HG02610 (cell line): ENCODE results near the gene AKT2.

ENCODE experiments used
- ATAC-seq: cut with Tn5 transposase; IDR thresholded peaks from one replicate; pipeline ENCODE4 v1.9.1; 2021; ENCODE audit warnings: mild to moderate bottlenecking, moderate library complexity; ENCODE audit not compliant: unreplicated experiment

The AKT2 gene

GRCh38 chr19:40274585-40275544, 10.3 kb downstream of the AKT2 start:
- no peak for ATAC-seq

- ATAC-seq, result no peak
These were observed 11.4 kb downstream of the AKT2 start for GRCh38 chr19:40273469-40274360.

GRCh38 chr19:40272261-40272660, 12.9 kb downstream of the AKT2 start:
- ATAC-seq, result no peak

GRCh38 chr19:40271706-40272105, 13.4 kb downstream of the AKT2 start:
- no peak for ATAC-seq

- ATAC-seq, result no peak
These were observed 14.6 kb downstream of the AKT2 start for GRCh38 chr19:40270362-40271089.

- ATAC-seq, result no peak
These were observed 15.8 kb downstream of the AKT2 start for GRCh38 chr19:40269216-40269940.

GRCh38 chr19:40267601-40267997, 17.5 kb downstream of the AKT2 start:
- no peak for ATAC-seq

- ATAC-seq, result no peak
These were observed 18.1 kb downstream of the AKT2 start for GRCh38 chr19:40266912-40267600.

GRCh38 chr19:40266119-40266518, 19.0 kb downstream of the AKT2 start:
- ATAC-seq, result no peak

GRCh38 chr19:40265763-40266099, 19.4 kb downstream of the AKT2 start:
- ATAC-seq, result no peak

GRCh38 chr19:40265055-40265762, 19.9 kb downstream of the AKT2 start:
- no peak for ATAC-seq

GRCh38 chr19:40264314-40265054, 20.7 kb downstream of the AKT2 start:
- no peak for ATAC-seq

GRCh38 chr19:40263440-40264313, 21.5 kb downstream of the AKT2 start:
- no peak for ATAC-seq

- no peak for ATAC-seq
These were observed 22.7 kb downstream of the AKT2 start for GRCh38 chr19:40262422-40262821.

- ATAC-seq, result no peak
These were observed 23.5 kb downstream of the AKT2 start for GRCh38 chr19:40261631-40262030.

GRCh38 chr19:40257096-40257517, 28.0 kb downstream of the AKT2 start:
- ATAC-seq, result no peak

GRCh38 chr19:40256512-40256911, 28.6 kb downstream of the AKT2 start:
- ATAC-seq, result no peak
